GM12878 (cell line): ENCODE results near the gene ALCAM. TPM values are rescaled to one million over a fixed set of nuclear protein-coding genes. Genes with fewer than 3 reads are reported as not detected.

ENCODE experiments used
- ATAC-seq: fragments of 200-7000 bp; cut with Tn5 transposase; 3 replicates; pipeline ENCODE4 v1.9.1; 2020; ENCODE audit warnings: mild to moderate bottlenecking, moderate library complexity
- BruUV-seq: library from RNA; stranded (reverse); fragments of 400-500 nt; replicated peaks from 2 replicates; lab custom pipeline; 2021; lab: Mats Ljungman, UMichigan
- CTCF ChIA-PET: fragments of 300-600 bp; sonication (Branson Sonifier 250); formaldehyde crosslinking; extraction: SDS; loops from one replicate; lab custom pipeline; 2021; ENCODE audit warnings: inconsistent platforms; lab: Yijun Ruan, JAX
- POLR2A ChIA-PET: fragments of 350-600 bp; formaldehyde crosslinking; extraction: SDS; loops from one replicate; lab custom pipeline; 2021; ENCODE audit warnings: inconsistent platforms; lab: Charles Lee
- RAD21 ChIA-PET: fragments of 300-600 bp; sonication (Branson Sonifier 250); formaldehyde crosslinking; loops from one replicate; lab custom pipeline; 2023; ENCODE audit warnings: antibody characterized with exemption; ENCODE audit not compliant: unreplicated experiment; lab: Charles Lee
- SMC1A ChIA-PET: fragments of 300-600 bp; sonication (Branson Sonifier 250); formaldehyde crosslinking; loops from one replicate; lab custom pipeline; 2023; ENCODE audit not compliant: unreplicated experiment, uncharacterized antibody; lab: Charles Lee
- DNase-seq: peaks from one replicate; pipeline ENCODE4 v3.0.0-alpha.2; 2011; ENCODE audit warnings: low read depth, low spot score
- FAIRE-seq: peaks from 3 replicates; lab custom pipeline; 2011; peaks lifted over from hg19 to GRCh38; lab: Jason Lieb, UNC
- H2AFZ ChIP-seq: 2 replicates; pipeline ENCODE4 v1.6.0; 2011; ENCODE audit warnings: low read depth, low read length, control low read depth; ENCODE audit not compliant: control insufficient read depth
- H3K27ac ChIP-seq: 2 replicates; pipeline ENCODE4 v1.5.1; 2011; ENCODE audit warnings: control low read depth; ENCODE audit not compliant: control insufficient read depth, insufficient read depth
- H3K27me3 ChIP-seq, 2 experiments: replicated peaks in 1 of 2; 2 replicates each; pipeline versions ENCODE4 v1.6.0 to v1.6.1; 2011; ENCODE audit warnings: low read length in 1 of 2; ENCODE audit not compliant: control insufficient read depth in 2 of 2, insufficient read depth in 2 of 2
- H3K36me3 ChIP-seq, 2 experiments: 2 replicates each; pipeline ENCODE4 v1.5.1; 2011; ENCODE audit warnings: low read length in 1 of 2; ENCODE audit not compliant: control insufficient read depth in 2 of 2, insufficient read depth in 2 of 2
- H3K4me1 ChIP-seq: 2 replicates; pipeline ENCODE4 v1.6.1; 2011; ENCODE audit warnings: mild to moderate bottlenecking, low read length, moderate library complexity, mixed read lengths; ENCODE audit not compliant: control insufficient read depth, insufficient read depth
- H3K4me2 ChIP-seq: 2 replicates; pipeline ENCODE4 v1.6.0; 2011; ENCODE audit warnings: control low read depth; ENCODE audit not compliant: control insufficient read depth, insufficient read depth
- H3K4me3 ChIP-seq: fragments of 200-600 bp; sonication (generic); 2 replicates; pipeline ENCODE4 v1.5.1; 2016
- H3K79me2 ChIP-seq: 2 replicates; pipeline ENCODE4 v1.6.0; 2011; ENCODE audit warnings: low read length; ENCODE audit not compliant: control insufficient read depth, insufficient read depth
- H3K9ac ChIP-seq: 2 replicates; pipeline ENCODE4 v1.8.0; 2011; ENCODE audit warnings: low read length, control low read depth, mixed read lengths; ENCODE audit not compliant: control insufficient read depth, insufficient read depth
- H3K9me3 ChIP-seq: replicated peaks from 3 replicates; pipeline ENCODE4 v1.5.1; 2011; ENCODE audit warnings: mild to moderate bottlenecking, low read length; ENCODE audit not compliant: control insufficient read depth, insufficient read depth
- H4K20me1 ChIP-seq: 2 replicates; pipeline ENCODE4 v1.6.0; 2011; ENCODE audit not compliant: control insufficient read depth, insufficient read depth
- ATF2 ChIP-seq: IDR thresholded peaks from 2 replicates; pipeline ENCODE4 v1.6.1; 2012; ENCODE audit warnings: low read length, inconsistent platforms
- BRCA1 ChIP-seq: IDR thresholded peaks from 2 replicates; pipeline ENCODE4 v1.6.1; 2011; ENCODE audit warnings: low read depth, low read length, improper control_type of control experiment
- EGR1 ChIP-seq, 2 experiments: IDR thresholded peaks; 1 replicate in 1 of 2; 2 replicates in 1 of 2; pipeline ENCODE4 v1.6.1; 2011 to 2012; ENCODE audit warnings: low read depth in 2 of 2, low read length in 2 of 2, borderline replicate concordance in 1 of 2, mild to moderate bottlenecking in 1 of 2, moderate library complexity in 1 of 2
- HDGF ChIP-seq: fragments of 450-650 bp; IDR thresholded peaks from 2 replicates; pipeline ENCODE4 v1.6.1; 2016; ENCODE audit warnings: antibody characterized with exemption
- KDM1A ChIP-seq: fragments of 200-600 bp; sonication (generic); IDR thresholded peaks from 2 replicates; pipeline ENCODE4 v1.6.1; 2016; ENCODE audit warnings: borderline replicate concordance
- NFYB ChIP-seq: IDR thresholded peaks from 2 replicates; pipeline ENCODE4 v1.6.1; 2011; ENCODE audit warnings: low read depth, mild to moderate bottlenecking, low read length, improper control_type of control experiment, moderate library complexity; ENCODE audit not compliant: insufficient read depth
- NR2C1 ChIP-seq: fragments of 450-650 bp; IDR thresholded peaks from 2 replicates; pipeline ENCODE4 v1.6.1; 2017; ENCODE audit warnings: antibody characterized with exemption, mild to moderate bottlenecking, moderate library complexity
- RBBP5 ChIP-seq: fragments of 200-600 bp; sonication (generic); conservative IDR thresholded peaks from 2 replicates; pipeline ENCODE4 v1.6.1; 2016
- RELB ChIP-seq: fragments of 450-650 bp; IDR thresholded peaks from 2 replicates; pipeline ENCODE4 v1.6.1; 2017; ENCODE audit warnings: low read depth, mild to moderate bottlenecking, moderate library complexity
- RUNX3 ChIP-seq: IDR thresholded peaks from 2 replicates; pipeline ENCODE4 v1.6.1; 2012; ENCODE audit warnings: low read length, inconsistent platforms
- ZBTB11 ChIP-seq: fragments of 450-650 bp; formaldehyde crosslinking; IDR thresholded peaks from 2 replicates; pipeline ENCODE4 v1.5.0; 2022; ENCODE audit warnings: mild to moderate bottlenecking, missing genetic modification characterization
- ZNF207 ChIP-seq: fragments of 450-650 bp; IDR thresholded peaks from 2 replicates; pipeline ENCODE4 v1.6.1; 2014; ENCODE audit warnings: antibody characterized with exemption, mild to moderate bottlenecking, borderline replicate concordance
- ZNF384 ChIP-seq: IDR thresholded peaks from 2 replicates; pipeline ENCODE4 v1.6.1; 2012; ENCODE audit warnings: low read depth, mild to moderate bottlenecking, low read length, improper control_type of control experiment, borderline replicate concordance
- ZNF592 ChIP-seq: fragments of 450-650 bp; IDR thresholded peaks from 2 replicates; pipeline ENCODE4 v1.6.1; 2017; ENCODE audit warnings: mild to moderate bottlenecking, moderate library complexity
- WGBS: methylation state at CpG from one replicate; pipeline ENCODE4 v1.1.6; 2016; ENCODE audit warnings: low lambda C conversion rate; ENCODE audit not compliant: insufficient replicate concordance, insufficient coverage; ENCODE audit errors: missing lambda C conversion rate; 5-methylcytosine and 5-hydroxymethylcytosine counted together
- in situ Hi-C: fragments of 300-500 bp; cut with MboI; formaldehyde crosslinking; loops from 9 replicates; pipeline ENCODE4 v1.14.3; 2018; ENCODE audit warnings: mixed read lengths
- intact Hi-C: fragments of 100-400 bp; cut with micrococcal nuclease; formaldehyde crosslinking; loops from one replicate; pipeline ENCODE4 v1.14.2; 2022; ENCODE audit not compliant: unreplicated experiment
- polyA plus RNA-seq, 11 experiments: library from polyadenylated mRNA; depleted of rRNA in 4 of 11; unstranded in 6 of 11; stranded (reverse) in 5 of 11; fragments of >200 nt; fragmentation: Nextera tagmentation in 4 of 11; fragmentation: Illumina TruSeq in 1 of 11; extraction: Ambion mirVana in 4 of 11; extraction: Trizol in 1 of 11; gene quantifications; 1 replicate in 1 of 11; 2 replicates in 10 of 11; pipeline versions ENCODE4 v1.2.1 to v1.2.3, GENCODE V29; 2011 to 2016; ENCODE audit warnings: inconsistent platforms in 2 of 11, missing spikeins in 2 of 11, low read depth in 1 of 11
- total RNA-seq, 4 experiments: library from RNA; depleted of rRNA in 3 of 4; stranded (reverse); fragments of >200 nt in 3 of 4; fragmentation: Illumina TruSeq in 1 of 4; extraction: Trizol in 1 of 4; gene quantifications; 2 replicates each; pipeline versions ENCODE4 v1.2.1 to v1.2.3, GENCODE V29; 2013 to 2021

Gene ALCAM
- total and polyA plus RNA-seq, 10 of the 15 experiments (the other 5 are each of a cell fraction or from before 2014, with no cell fraction given) = 12.2 to 54.2 (median 32.6) TPM

- Histone ChIP-seq H3K79me2 (no peaks in the 10 kb centered on the region), H3K9ac (no peak overlapping the region), H3K4me1 (no peaks in the 10 kb centered on the region), H4K20me1 (no peaks in the 10 kb centered on the region), H3K4me2 (no peak overlapping the region), H3K27me3 (no peaks in the 10 kb centered on the region), H3K36me3 (no peaks in the 10 kb centered on the region), H3K27ac (no peak overlapping the region), H3K9me3 (no peaks in the 10 kb centered on the region), H3K4me3 (no peak overlapping the region), H2AFZ (no peak overlapping the region)
- SMC1A ChIA-PET = no interaction called here
- POLR2A ChIA-PET = no interaction called here
- RAD21 ChIA-PET = no interaction called here
- no peak for TF ChIP-seq NFYB
- TF ChIP-seq EGR1 (IDR thresholded peaks at IDR 0.05; ENCODE audit: borderline replicate concordance in 1 of 2, low read depth in 2 of 2, low read length in 2 of 2) = no peak
- TF ChIP-seq ZBTB11 (CRISPR knock-in tag) = no peak
- TF ChIP-seq ZNF592 = no peak
- no peak for TF ChIP-seq ZNF207
- TF ChIP-seq KDM1A = no peak
- TF ChIP-seq RBBP5 = no peak
- no peak for TF ChIP-seq ATF2
- TF ChIP-seq RELB = no peak
- TF ChIP-seq RUNX3 = no peak
- TF ChIP-seq BRCA1 = no peak
- no peak for TF ChIP-seq HDGF
- TF ChIP-seq ZNF384 = no peak
- TF ChIP-seq NR2C1 = no peak
- CTCF ChIA-PET = no interaction called here
- DNase-seq = no peak
- ATAC-seq = no peak
- in situ Hi-C loops = no loop called here
- 95% methylated on average over 1 of the region's 1 CpG for WGBS
- intact Hi-C loops = no loop called here
- BruUV-seq = no TSS peak
- no peak for FAIRE-seq
These were observed 46.7 kb downstream of the ALCAM start for GRCh38 chr3:105413343-105413887.
